ENCODE measurements around the gene NOP14.
"Not testable (repeated sequence)": the region's sequence is repeated elsewhere in the genome, so short reads cannot be mapped to it uniquely, and the experiment has no call there.

Gene NOP14

GRCh38 chr4:2941138-2942036 lies 21.8 kb downstream of the NOP14 start:
- DNase-seq, result no peak

DNA sequence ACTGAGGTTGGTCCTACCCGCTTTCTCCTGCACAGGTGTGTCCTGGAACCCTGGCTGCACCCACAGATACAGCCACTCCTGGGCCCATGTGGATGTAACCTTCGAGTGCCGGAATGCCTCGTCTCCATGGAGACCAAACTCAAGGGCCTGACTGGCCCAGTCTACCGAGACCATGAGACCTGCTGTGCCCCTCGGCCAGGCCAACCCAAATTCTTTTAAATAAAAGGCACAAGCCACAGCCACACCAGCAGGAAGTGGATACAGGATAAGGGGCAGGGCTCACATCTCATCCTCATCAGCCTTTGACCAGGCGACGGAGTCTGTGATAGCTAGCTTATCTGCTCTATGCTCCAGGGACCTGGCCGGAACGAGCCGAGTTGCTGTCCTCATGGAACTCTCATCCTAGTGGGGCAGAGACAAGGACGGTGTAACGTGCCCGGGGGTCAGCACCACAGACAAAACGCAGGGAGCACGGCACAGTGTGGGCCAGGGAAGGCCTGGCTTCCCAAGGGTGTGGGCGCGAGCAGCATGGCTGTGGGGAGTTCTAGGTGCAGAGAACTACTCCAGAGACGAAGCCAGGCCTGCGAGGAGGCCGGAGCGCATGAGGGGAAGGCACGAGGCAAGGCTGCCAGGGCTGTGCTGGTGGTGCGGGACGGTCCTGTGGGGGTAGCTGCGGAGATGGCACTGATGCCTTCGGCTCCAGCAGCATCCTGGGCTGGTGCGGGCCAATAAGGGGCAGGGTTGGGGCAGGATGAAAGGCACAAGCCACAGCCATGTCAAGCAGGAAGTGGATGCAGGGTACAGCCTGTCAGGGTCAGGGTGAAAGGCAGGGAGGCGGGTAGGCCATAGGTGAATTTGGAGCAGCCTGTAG lies 22.7 kb downstream of the NOP14 start:
- DNase-seq, result no peak

DNA sequence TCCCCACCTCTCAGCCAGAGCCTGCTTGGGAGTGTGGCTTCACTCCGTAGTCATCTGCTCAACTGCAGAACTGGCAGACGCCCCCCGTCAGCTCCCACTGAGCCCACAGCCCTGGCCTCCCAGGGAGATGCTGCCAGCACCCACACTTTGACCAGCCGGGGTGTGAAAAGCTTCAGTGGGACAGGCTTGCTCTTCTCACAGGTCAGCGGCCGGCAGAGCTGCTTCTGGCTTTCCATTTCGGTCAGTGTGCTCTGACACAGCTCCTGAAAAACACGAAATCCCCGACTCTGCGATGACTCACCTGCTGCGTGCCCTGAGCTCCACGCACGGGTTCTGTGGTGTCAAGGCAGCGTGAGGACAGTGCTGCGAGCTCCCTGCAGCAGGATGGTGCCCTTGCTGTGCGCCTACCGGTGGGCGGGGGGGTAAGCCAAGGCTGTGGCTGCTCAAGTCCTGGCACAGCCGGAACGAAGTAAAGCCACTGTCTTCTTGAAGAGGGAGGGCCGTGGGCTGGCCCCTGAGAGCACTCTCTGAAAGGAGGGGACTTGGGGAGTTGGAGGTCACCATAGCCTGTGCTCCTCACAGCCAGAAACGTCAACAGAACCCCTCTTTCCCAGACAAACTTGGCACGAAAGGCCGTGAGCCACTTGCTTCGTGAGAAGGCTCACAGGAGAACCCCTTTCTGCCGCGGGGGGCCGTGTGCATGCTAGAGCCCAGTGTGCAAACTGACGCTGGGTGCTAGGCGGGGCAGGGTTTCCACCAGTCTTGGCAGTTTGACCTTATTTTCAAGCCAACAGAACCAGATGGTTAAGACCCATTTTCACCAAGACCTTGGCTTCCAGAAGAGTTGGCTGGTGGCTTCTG lies 23.6 kb downstream of the NOP14 start:
- DNase-seq, result no peak

DNA sequence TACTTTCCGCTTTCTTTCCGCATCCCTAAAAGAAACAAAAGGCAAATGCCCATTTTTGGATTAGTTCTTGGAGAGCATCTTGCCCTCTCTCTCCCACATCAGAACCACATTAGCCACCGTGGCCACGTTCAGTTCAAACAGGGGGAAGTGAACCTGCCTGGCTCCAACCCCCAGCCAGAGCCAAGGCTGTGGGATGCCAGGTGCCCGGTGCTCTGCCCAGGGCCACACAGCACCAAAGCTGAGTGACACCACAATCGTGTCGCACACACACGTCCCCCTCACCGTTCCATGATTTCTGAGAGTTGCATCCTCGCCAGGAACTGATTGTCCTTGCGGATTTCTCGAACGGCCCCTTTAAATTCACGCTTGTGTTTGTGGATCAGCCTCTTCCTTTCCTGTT lies 24.3 kb downstream of the NOP14 start:
- no peak for DNase-seq

GRCh38 chr4:2938411-2938810 lies 24.8 kb downstream of the NOP14 start:
- DNase-seq, result not testable (repeated sequence)

DNA sequence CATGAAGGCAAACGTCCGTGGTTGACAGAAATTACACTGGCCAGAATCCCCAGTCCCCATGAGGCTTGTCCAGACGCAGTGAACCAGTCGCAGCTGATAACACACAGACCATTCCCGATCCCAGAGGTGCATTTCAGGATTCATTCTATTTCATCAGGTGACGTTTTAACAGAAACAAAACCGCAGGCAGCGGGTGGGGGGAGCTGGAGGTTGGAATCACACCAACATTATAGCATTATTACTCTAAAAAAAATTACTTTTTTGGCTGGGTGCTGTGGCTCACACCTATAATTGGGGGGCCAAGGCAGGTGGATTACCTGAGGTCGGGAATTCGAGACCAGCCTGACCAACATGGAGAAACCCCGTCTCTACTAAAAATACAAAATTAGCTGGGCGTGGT lies 25.2 kb downstream of the NOP14 start:
- no peak for DNase-seq

DNA sequence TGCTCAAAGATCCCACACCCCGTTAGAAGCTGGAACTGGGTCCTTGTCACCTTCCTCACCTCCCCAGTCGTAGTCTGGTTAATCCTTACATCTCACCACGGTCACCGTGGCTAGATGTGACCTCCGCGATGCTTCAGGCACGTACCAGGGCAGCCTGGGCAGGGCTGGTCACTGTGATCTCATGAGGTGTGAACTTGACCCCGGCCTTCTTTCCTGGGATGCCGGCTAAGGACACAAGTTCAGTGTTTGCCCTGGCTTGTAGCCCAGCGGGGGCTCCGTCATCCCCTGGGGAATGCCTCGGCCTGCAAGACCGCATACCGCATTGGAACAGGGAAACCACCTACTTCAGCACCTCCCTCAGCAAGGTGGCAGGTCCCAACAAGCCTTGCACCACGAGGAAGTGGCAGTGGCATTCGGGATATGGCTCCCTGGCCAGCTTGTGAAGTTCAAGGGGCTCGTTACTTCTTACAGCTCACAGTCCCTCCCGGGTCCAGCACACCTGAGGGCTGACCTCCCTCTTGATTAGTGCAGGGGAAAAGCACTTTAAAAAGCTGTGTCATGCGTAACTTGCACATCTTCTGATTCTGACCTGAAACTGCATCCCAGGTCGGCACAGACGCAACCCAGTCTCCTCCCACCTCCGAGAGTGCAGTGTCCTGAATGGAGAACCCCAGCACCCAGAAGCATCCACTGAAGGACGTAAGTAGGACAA lies 25.9 kb downstream of the NOP14 start:
- DNase-seq, result no peak

GRCh38 chr4:2936773-2937145 lies 26.4 kb downstream of the NOP14 start:
- DNase-seq, result peak in 1 of 2 donors; percentile 40

DNA sequence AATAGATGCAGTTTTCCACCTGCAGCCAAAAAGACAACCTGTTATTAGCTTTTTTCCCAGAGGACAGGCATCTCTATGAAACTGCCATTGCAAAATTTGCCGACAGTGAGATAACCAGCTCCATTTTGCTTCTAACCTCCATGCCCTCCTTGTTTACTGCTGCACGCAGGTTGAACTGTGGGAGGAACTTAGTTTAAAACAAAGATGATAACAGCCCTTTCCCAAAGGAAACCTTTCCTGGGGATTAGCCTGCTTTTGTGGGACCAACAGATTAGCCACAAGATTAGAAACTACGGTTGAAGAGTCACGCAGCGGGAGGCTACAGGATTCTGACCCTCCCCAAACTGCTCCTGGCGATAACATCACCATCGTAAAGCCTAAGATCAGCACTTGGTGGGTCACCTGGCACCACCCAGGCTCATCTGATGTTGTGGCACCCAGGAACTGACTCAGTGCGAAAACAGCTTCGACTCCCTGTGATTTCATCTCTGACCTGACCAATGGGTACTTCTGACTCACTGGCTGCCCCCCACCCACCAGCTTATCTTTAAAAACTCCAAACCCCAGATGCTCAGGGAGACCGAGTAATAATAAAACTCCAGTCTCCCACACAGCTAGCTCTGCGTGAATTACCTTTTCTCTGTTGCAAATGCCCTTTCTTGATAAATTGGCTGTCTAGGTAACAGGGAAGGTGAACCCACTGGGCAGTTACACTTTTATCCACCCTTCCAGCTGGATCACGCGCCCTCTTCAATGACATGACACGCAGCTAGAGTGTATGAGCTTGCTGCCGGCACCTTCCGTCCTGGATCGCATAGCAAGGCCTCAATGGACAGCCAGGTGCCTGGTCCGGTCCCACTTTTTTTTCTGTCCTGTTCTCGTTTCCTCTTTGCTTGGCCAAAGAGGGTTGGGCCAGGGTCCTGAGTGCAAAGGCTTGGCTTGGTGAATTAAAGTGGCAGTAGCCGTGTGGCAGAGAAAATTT lies 27.2 kb downstream of the NOP14 start:
- DNase-seq, result peak; percentile 51 to 61

- peak; percentile 96 to 97 for DNase-seq
Measured at GRCh38 chr4:2934813-2935761, 28.1 kb downstream of the NOP14 start.

- DNase-seq, result peak; percentile 50 to 68
Measured at GRCh38 chr4:2934077-2934812, 29.0 kb downstream of the NOP14 start.

GRCh38 chr4:2933566-2934076 lies 29.6 kb downstream of the NOP14 start:
- DNase-seq, result no peak

GRCh38 chr4:2932951-2933565 lies 30.1 kb downstream of the NOP14 start:
- DNase-seq, result no peak

- no peak for DNase-seq
Measured at GRCh38 chr4:2932321-2932950, 30.8 kb downstream of the NOP14 start.

DNA sequence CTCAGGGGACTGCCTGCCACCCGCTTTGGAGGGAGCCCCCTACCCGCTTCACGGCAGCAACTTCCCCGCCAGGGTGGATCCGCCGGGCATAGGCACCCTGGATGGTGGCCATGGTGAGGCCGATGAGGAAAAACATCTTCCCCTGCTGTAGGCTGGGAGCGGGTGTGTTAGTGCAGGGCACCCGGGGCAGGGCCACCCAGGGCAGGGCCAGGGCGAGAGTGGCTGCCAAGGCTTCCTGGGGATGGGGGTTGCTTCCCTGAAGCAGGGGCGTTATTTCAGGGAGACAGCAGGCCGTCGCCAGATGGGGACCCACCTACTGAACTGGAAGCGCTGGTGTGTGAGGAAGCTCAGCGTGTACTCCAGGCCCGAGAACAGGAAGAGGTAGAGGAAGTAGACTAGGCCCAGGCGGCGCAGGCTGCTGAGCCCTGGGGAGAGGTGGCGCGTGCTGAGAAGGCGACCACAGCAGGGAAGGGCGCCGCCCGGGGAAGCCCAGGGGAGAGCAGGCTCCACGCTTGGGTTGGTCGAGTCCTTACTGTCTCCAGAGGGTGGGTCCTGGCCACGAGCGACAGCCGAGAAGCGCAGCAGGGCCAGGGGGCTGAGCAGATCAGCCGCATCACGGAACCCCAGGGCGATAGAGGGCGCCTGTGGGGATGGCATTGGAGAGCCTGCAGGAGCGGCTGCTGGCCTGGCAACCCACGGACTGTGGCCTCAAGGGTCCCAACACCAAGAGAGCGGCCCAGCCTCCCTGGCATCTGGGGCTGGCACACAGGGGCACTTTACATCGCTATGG lies 31.5 kb downstream of the NOP14 start:
- DNase-seq, result peak in 1 of 2 donors; percentile 43

DNA sequence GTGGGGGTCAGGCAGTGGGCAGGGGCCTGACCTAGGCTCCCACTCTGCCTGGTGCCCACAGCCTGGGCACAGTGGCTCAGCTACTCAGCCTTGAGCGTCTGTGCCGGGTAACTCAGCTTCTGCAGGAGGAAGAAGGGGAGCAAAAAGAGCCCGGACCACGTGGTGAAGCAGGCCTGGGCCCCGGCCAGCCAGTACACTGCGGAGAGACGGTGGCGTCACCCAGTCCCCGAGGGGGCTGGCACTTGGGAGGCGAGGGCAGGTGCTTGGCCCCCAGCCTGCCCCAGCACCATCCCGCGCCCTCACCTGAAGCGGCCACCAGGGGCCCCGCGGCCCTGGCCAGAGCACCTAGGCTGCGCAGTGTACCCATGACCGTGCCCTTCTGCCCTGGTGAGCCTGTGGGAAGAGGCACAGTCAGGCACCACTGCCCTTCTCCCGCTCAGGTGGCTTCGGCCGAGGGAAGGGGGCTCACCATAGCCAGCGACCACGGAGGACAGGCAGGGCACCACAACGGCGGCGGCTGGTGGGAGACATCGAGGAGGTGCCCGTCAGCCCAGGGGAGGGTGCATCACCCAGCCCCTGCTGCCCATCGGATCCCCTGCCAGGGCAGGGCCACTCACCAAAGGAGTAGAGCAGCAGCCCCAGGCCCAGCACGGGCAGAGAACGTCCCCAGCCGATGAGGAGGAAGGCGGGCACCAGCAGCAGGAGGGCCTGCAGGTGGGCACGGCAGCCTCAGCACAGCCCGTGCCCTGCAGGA lies 32.3 kb downstream of the NOP14 start:
- DNase-seq, result no peak

All from activated CD4-positive, alpha-beta T cell treated with anti-CD3 and anti-CD28 coated beads for 4 hours (primary cell).